Liver (tissue), 9 donors: Measurements from ENCODE around the gene MGME1. TPM values are rescaled to one million over a fixed set of nuclear protein-coding genes. Genes with fewer than 3 reads are reported as not detected.

Source experiments
- DNase-seq: peaks from one replicate; pipeline ENCODE4 v3.0.0-alpha.2; 2017; ENCODE audit warnings: low spot score
- H3K27ac ChIP-seq, 2 donors: one replicate each; pipeline ENCODE4 v1.7.0; 2013; ENCODE audit warnings: inconsistent platforms in 2 of 2, low read length in 2 of 2, control low read depth in 1 of 2, low read depth in 1 of 2, mild to moderate bottlenecking in 1 of 2
- H3K27me3 ChIP-seq, 4 donors: one replicate each; pipeline versions ENCODE4 v1.6.1 to v1.7.0; 2013; ENCODE audit warnings: low read length in 3 of 4, inconsistent platforms in 1 of 4, mild to moderate bottlenecking in 1 of 4, moderate library complexity in 1 of 4; ENCODE audit not compliant: control insufficient read depth in 4 of 4, insufficient read depth in 4 of 4
- H3K36me3 ChIP-seq, 4 donors: one replicate each; pipeline versions ENCODE4 v1.6.1 to v1.7.0; 2013; ENCODE audit warnings: low read length in 3 of 4, mild to moderate bottlenecking in 3 of 4, low read depth in 1 of 4, moderate library complexity in 1 of 4; ENCODE audit not compliant: control insufficient read depth in 4 of 4, insufficient read depth in 3 of 4
- H3K4me1 ChIP-seq, 4 donors: one replicate each; pipeline versions ENCODE4 v1.6.1 to v1.7.0; 2013; ENCODE audit warnings: low read length in 3 of 4, mild to moderate bottlenecking in 3 of 4, moderate library complexity in 1 of 4; ENCODE audit not compliant: control insufficient read depth in 4 of 4, insufficient read depth in 4 of 4
- H3K4me3 ChIP-seq, 3 donors: one replicate each; pipeline versions ENCODE4 v1.6.1 to v1.7.0; 2013; ENCODE audit warnings: low read length in 3 of 3, control low read depth in 1 of 3, low read depth in 1 of 3, mild to moderate bottlenecking in 1 of 3
- H3K9ac ChIP-seq, 2 donors: one replicate each; pipeline ENCODE4 v1.7.0; 2013; ENCODE audit warnings: low read length in 2 of 2, mild to moderate bottlenecking in 2 of 2, moderate library complexity in 2 of 2, control low read depth in 1 of 2, low read depth in 1 of 2
- H3K9me3 ChIP-seq, 4 donors: one replicate each; pipeline versions ENCODE4 v1.6.1 to v1.7.0; 2013; ENCODE audit warnings: low read length in 3 of 4; ENCODE audit not compliant: control insufficient read depth in 4 of 4
- CTCF ChIP-seq: fragments of 150-350 bp; IDR thresholded peaks from 2 replicates; pipeline ENCODE4 v1.5.1; 2017; ENCODE audit warnings: improper control_type of control experiment, low read depth, low read length; ENCODE audit not compliant: missing input control
- HNF4G ChIP-seq: IDR thresholded peaks from 2 replicates; pipeline ENCODE4 v1.6.1; 2016; ENCODE audit warnings: antibody characterized with exemption
- JUND ChIP-seq, 2 donors: IDR thresholded peaks; 2 replicates each; pipeline ENCODE4 v1.6.1; 2016; ENCODE audit warnings: antibody characterized with exemption in 2 of 2
- MAX ChIP-seq: IDR thresholded peaks from 2 replicates; pipeline ENCODE4 v1.6.1; 2016; ENCODE audit warnings: antibody characterized with exemption
- NR2F2 ChIP-seq: IDR thresholded peaks from 2 replicates; pipeline ENCODE4 v1.6.1; 2016; ENCODE audit warnings: antibody characterized with exemption
- RAD21 ChIP-seq, 2 donors: IDR thresholded peaks; 2 replicates each; pipeline ENCODE4 v1.6.1; 2016; ENCODE audit warnings: antibody characterized with exemption in 2 of 2, mild to moderate bottlenecking in 2 of 2
- TAF1 ChIP-seq: conservative IDR thresholded peaks from 2 replicates; pipeline ENCODE4 v1.6.1; 2016; ENCODE audit warnings: antibody characterized with exemption, mild to moderate bottlenecking
- YY1 ChIP-seq: IDR thresholded peaks from 2 replicates; pipeline ENCODE4 v1.6.1; 2016; ENCODE audit warnings: antibody characterized with exemption, mild to moderate bottlenecking
- ZBTB33 ChIP-seq: IDR thresholded peaks from 2 replicates; pipeline ENCODE4 v1.6.1; 2016; ENCODE audit warnings: antibody characterized with exemption
- WGBS: extraction: QIAGEN DNeasy Blood & Tissue Kit; methylation state at CpG from one replicate; pipeline ENCODE4 v1.1.7; 2013; 5-methylcytosine and 5-hydroxymethylcytosine counted together
- polyA plus RNA-seq, 2 donors: library from polyadenylated mRNA; stranded (reverse) in 1 of 2; unstranded in 1 of 2; fragments of 200-250 nt in 1 of 2; fragments of >200 nt in 1 of 2; fragmentation: Nextera tagmentation in 1 of 2; extraction: Ambion mirVana in 1 of 2; gene quantifications; one replicate each; pipeline versions ENCODE4 v1.2.1 to v1.2.3, GENCODE V29; 2013 to 2015
- total RNA-seq, 2 donors: library from RNA; depleted of rRNA; stranded (reverse); fragments of >200 nt; gene quantifications; one replicate each; pipeline ENCODE4 v1.2.3, GENCODE V29; 2014
- donor health status: healthy.
- donor health status: healthy.
- donor health status: healthy.
- donor health status: healthy.
- donor health status: healthy.

Gene MGME1
- total and polyA plus RNA-seq, 4 donors, result 4.2 to 26.8 (median 6.7) TPM

- Histone ChIP-seq H3K9me3 (no peaks in the 10 kb centered on the region), H3K27ac (peak overlapping the region; percentile 89 to 100), H3K9ac (peak overlapping the region in 1 of 2 donors; percentile 95), H3K36me3 (peaks cover 0 to 1% (median 0%) of the 10 kb centered on the region in 4 donors), H3K4me3 (no peak overlapping the region), H3K27me3 (no peaks in the 10 kb centered on the region), H3K4me1 (peaks cover 11 to 58% (median 44%) of the 10 kb centered on the region in 4 donors)
- TF ChIP-seq MAX, result no peak
- TF ChIP-seq ZBTB33, result no peak
- TF ChIP-seq HNF4G, result no peak
- no peak for TF ChIP-seq NR2F2
- no peak for TF ChIP-seq YY1
- TF ChIP-seq RAD21 (IDR thresholded peaks at IDR 0.05), result peak in 1 of 2 donors; percentile 7
- TF ChIP-seq TAF1, result no peak
- TF ChIP-seq JUND (IDR thresholded peaks at IDR 0.05), result no peak
- no peak for DNase-seq
- 50% methylated on average over 9 of the region's 9 CpGs for WGBS
These were observed 3.6 kb upstream of the MGME1 start for GRCh38 chr20:17965042-17965697.

GRCh38 chr20:17966432-17967310 lies 2.1 kb upstream of the MGME1 start:
- 15% methylated on average over 9 of the region's 9 CpGs for WGBS
- Histone ChIP-seq H3K27me3 (no peaks in the 10 kb centered on the region), H3K27ac (peak overlapping the region; percentile 89 to 100), H3K4me3 (peak overlapping the region; percentile 41 to 97 (median 79)), H3K36me3 (peaks cover 0 to 1% (median 0%) of the 10 kb centered on the region in 4 donors), H3K4me1 (peaks cover 6 to 59% (median 47%) of the 10 kb centered on the region in 4 donors), H3K9ac (peak overlapping the region; percentile 92 to 95), H3K9me3 (no peaks in the 10 kb centered on the region)
- no peak for DNase-seq
- peak in 1 of 2 donors; percentile 39 for TF ChIP-seq RAD21 (IDR thresholded peaks at IDR 0.05)
- peak; percentile 19 for TF ChIP-seq CTCF
- no peak for TF ChIP-seq TAF1
